SU-DHL-6 (cell line): ENCODE measurements around the gene PIM1.

Experiments
- H2AFZ ChIP-seq: fragments of 200-600 bp; sonication (generic); 2 replicates; pipeline ENCODE4 v1.6.1; 2014; ENCODE audit warnings: low read depth, mild to moderate bottlenecking, moderate library complexity, mixed read lengths, antibody characterized with exemption, low read length; ENCODE audit not compliant: severe bottlenecking
- H3F3A ChIP-seq: fragments of 200-600 bp; shearing (Covaris generic); 2 replicates; pipeline ENCODE4 v1.6.0; 2016; ENCODE audit warnings: antibody characterized with exemption, mild to moderate bottlenecking; ENCODE audit not compliant: insufficient read depth
- H3K27ac ChIP-seq: fragments of 200-600 bp; sonication (generic); 2 replicates; pipeline ENCODE4 v1.5.1; 2016; ENCODE audit warnings: low read depth, mild to moderate bottlenecking, low read length, moderate library complexity, mixed read lengths
- H3K27me3 ChIP-seq: fragments of 200-600 bp; sonication (generic), shearing (Covaris generic); 2 replicates; pipeline ENCODE4 v1.6.0; 2014; ENCODE audit warnings: mild to moderate bottlenecking, low read length
- H3K36me3 ChIP-seq: fragments of 200-600 bp; sonication (generic); 2 replicates; pipeline ENCODE4 v1.6.1; 2014; ENCODE audit warnings: mild to moderate bottlenecking, low read length, mixed read lengths
- H3K4me2 ChIP-seq: fragments of 300-600, 200-600 bp; shearing (Covaris generic), sonication (generic); 2 replicates; pipeline ENCODE4 v1.6.0; 2014; ENCODE audit warnings: low read length, low read depth, mild to moderate bottlenecking; ENCODE audit not compliant: poor library complexity, severe bottlenecking
- H3K4me3 ChIP-seq: fragments of 200-600 bp; sonication (generic); 2 replicates; pipeline ENCODE4 v1.5.1; 2014; ENCODE audit warnings: antibody characterized with exemption, low read length, mild to moderate bottlenecking, mixed read lengths; ENCODE audit not compliant: insufficient read depth, poor library complexity, severe bottlenecking
- H3K79me2 ChIP-seq: fragments of 200-600 bp; sonication (generic); 2 replicates; pipeline ENCODE4 v1.6.1; 2014; ENCODE audit warnings: mild to moderate bottlenecking, low read length, moderate library complexity; ENCODE audit not compliant: insufficient read depth
- H3K9ac ChIP-seq: fragments of 200-600 bp; sonication (generic); 2 replicates; pipeline ENCODE4 v1.7.0; 2014; ENCODE audit warnings: mild to moderate bottlenecking, low read length
- H3K9me2 ChIP-seq: fragments of 200-600 bp; sonication (generic); replicated peaks from 2 replicates; pipeline ENCODE4 v1.6.1; 2014; ENCODE audit warnings: low read length; ENCODE audit not compliant: insufficient read depth
- H3K9me3 ChIP-seq: fragments of 200-600 bp; sonication (generic); 2 replicates; pipeline ENCODE4 v1.6.1; 2014; ENCODE audit warnings: low read length, mixed read lengths; ENCODE audit not compliant: insufficient read depth
- H4K20me1 ChIP-seq: fragments of 200-600 bp; sonication (generic); 2 replicates; pipeline ENCODE4 v1.6.1; 2014; ENCODE audit warnings: low read depth, mild to moderate bottlenecking, antibody characterized with exemption, low read length, moderate library complexity, mixed read lengths
- EZH2phosphoT487 ChIP-seq: fragments of 200-600 bp; sonication (generic), shearing (Covaris generic); conservative IDR thresholded peaks from 2 replicates; pipeline ENCODE4 v1.6.1; 2018; ENCODE audit warnings: mild to moderate bottlenecking, antibody characterized with exemption, low read length, moderate library complexity, mixed read lengths
- TF ChIP-seq, protein P1 (sequence below): fragments of 200-600 bp; sonication (generic); IDR thresholded peaks from one replicate; pipeline ENCODE4 v1.5.1; 2017; ENCODE audit warnings: antibody characterized with exemption, mild to moderate bottlenecking, low read length, moderate library complexity; ENCODE audit not compliant: insufficient read depth, poor library complexity, severe bottlenecking

Gene PIM1

DNA sequence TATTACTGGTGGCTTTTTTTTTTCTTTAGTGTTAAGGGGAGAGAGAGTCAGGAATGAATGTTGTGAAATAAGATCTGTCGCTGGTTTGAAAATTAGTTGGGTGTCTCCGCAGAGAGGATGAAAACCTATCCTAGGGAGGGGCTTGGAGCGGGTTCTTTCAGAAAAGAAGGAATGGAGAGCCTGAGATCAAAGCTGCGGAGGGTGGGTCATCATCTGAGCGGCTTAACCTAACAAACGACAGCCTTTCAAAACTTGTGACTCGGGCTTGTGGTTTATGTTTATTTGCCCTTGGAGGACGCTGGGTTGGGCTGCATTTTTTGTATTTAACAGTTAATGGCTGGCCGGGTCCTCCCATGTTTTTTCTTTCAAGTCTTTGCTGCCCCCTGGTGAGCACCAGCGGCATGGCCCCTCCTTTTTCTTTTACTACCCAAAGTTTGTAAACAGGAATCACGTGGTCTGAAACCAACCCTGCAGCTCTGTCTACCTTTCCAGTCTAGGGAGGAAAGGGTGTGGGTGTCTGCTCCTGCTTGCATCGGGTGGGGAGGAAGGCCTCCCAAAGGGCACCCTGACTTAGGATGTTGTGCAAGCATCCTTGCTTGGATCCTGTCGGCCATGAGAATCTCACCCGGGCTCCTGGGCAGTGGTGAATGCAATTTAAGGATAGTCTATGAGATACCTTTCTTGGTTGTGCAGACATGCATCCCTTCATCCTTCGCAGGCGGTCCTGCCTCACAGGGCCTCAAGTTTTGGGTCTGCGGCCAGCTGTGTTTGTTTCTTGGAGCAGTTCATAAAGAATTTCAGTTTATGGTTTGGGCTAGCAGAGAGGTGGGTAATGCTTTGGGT lies 2.2 kb downstream of the PIM1 start:
- no peak overlapping the region for H2AFZ ChIP-seq
- TF ChIP-seq EZH2phosphoT487, result no peak
- TF ChIP-seq, protein P1, sequence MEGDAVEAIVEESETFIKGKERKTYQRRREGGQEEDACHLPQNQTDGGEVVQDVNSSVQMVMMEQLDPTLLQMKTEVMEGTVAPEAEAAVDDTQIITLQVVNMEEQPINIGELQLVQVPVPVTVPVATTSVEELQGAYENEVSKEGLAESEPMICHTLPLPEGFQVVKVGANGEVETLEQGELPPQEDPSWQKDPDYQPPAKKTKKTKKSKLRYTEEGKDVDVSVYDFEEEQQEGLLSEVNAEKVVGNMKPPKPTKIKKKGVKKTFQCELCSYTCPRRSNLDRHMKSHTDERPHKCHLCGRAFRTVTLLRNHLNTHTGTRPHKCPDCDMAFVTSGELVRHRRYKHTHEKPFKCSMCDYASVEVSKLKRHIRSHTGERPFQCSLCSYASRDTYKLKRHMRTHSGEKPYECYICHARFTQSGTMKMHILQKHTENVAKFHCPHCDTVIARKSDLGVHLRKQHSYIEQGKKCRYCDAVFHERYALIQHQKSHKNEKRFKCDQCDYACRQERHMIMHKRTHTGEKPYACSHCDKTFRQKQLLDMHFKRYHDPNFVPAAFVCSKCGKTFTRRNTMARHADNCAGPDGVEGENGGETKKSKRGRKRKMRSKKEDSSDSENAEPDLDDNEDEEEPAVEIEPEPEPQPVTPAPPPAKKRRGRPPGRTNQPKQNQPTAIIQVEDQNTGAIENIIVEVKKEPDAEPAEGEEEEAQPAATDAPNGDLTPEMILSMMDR, result peak; percentile 99
- H3K79me2 ChIP-seq, result peaks cover 46% of the 10 kb centered on the region
- H3K4me3 ChIP-seq, result peak overlapping the region; percentile 84
- H3K27ac ChIP-seq, result peak overlapping the region; percentile 85
- peaks cover 35% of the 10 kb centered on the region for H4K20me1 ChIP-seq
- H3K9ac ChIP-seq, result peak overlapping the region; percentile 97
- H3F3A ChIP-seq, result peaks cover 70% of the 10 kb centered on the region
- H3K36me3 ChIP-seq, result peaks cover 45% of the 10 kb centered on the region
- H3K4me2 ChIP-seq, result peak overlapping the region; percentile 89
- no peaks in the 10 kb centered on the region for H3K9me2 ChIP-seq
- no peaks in the 10 kb centered on the region for H3K9me3 ChIP-seq
- no peaks in the 10 kb centered on the region for H3K27me3 ChIP-seq

DNA sequence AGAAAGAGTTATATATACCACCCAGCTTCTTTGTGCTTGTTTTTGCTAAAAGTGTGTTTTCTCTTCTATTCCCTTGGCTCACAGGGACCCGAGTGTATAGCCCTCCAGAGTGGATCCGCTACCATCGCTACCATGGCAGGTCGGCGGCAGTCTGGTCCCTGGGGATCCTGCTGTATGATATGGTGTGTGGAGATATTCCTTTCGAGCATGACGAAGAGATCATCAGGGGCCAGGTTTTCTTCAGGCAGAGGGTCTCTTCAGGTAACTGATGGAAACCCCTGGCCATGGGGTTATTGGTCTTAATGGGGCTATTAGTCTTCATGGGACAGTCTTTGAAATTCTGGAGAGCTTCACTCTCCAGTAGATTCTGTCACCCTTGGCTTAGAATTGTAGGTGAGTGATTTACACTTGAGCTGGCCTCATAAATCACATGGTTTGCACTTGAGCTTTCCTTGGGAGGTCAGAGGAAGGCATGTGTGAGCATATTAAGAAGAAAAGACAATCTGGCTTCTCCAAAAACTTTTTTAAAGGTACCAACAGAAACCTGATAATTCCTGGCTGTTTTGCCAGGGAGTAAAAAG lies 3.0 kb downstream of the PIM1 start:
- Histone ChIP-seq H3K9me2 (no peaks in the 10 kb centered on the region), H3F3A (peaks cover 73% of the 10 kb centered on the region), H2AFZ (no peak overlapping the region), H3K4me2 (peak overlapping the region; percentile 89), H3K4me3 (no peak overlapping the region), H3K36me3 (peaks cover 45% of the 10 kb centered on the region), H4K20me1 (peaks cover 35% of the 10 kb centered on the region), H3K27ac (no peak overlapping the region), H3K27me3 (no peaks in the 10 kb centered on the region), H3K9me3 (no peaks in the 10 kb centered on the region), H3K9ac (no peak overlapping the region), H3K79me2 (peaks cover 46% of the 10 kb centered on the region)
- TF ChIP-seq, protein P1, result no peak
- TF ChIP-seq EZH2phosphoT487, result no peak

DNA sequence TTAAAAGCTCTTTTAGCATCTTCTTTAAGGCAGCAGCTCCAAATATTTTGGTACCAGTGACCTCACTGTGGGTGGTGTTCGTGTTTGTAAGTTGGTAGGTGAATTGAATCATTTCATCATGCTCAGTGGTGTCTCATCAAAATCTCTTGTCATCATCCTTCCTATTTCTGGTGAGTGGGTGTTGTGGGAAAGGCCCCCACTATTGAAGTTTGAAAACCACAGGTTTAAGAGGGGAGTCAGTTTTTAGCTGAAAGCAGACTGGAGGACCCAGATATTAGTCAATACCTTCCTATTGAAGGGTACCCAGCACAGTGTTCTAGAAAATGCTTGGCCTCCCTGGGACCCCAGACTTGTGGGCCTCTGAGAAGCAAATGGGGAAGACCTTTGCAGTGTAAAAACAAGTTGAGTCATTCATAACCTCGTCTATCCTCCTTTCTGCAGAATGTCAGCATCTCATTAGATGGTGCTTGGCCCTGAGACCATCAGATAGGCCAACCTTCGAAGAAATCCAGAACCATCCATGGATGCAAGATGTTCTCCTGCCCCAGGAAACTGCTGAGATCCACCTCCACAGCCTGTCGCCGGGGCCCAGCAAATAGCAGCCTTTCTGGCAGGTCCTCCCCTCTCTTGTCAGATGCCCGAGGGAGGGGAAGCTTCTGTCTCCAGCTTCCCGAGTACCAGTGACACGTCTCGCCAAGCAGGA lies 3.7 kb downstream of the PIM1 start:
- Histone ChIP-seq H3K4me2 (peak overlapping the region; percentile 89), H3K9me2 (no peaks in the 10 kb centered on the region), H3K36me3 (peaks cover 45% of the 10 kb centered on the region), H3K4me3 (no peak overlapping the region), H3K27ac (no peak overlapping the region), H3K9ac (no peak overlapping the region; the same call in 1 of the 2 replicates), H3K27me3 (no peaks in the 10 kb centered on the region), H2AFZ (no peak overlapping the region), H4K20me1 (peaks cover 35% of the 10 kb centered on the region), H3K79me2 (peaks cover 46% of the 10 kb centered on the region), H3F3A (peaks cover 69% of the 10 kb centered on the region), H3K9me3 (no peaks in the 10 kb centered on the region)
- TF ChIP-seq EZH2phosphoT487, result no peak
- TF ChIP-seq, protein P1, result no peak
